NCI-H524 (cell line): ENCODE results near the gene HOXB2.

Experiments used
- DNase-seq, 2 experiments: peaks; one replicate each; lab custom pipeline; 2025; lab: John Stamatoyannopoulos, UW

Gene HOXB2

DNA sequence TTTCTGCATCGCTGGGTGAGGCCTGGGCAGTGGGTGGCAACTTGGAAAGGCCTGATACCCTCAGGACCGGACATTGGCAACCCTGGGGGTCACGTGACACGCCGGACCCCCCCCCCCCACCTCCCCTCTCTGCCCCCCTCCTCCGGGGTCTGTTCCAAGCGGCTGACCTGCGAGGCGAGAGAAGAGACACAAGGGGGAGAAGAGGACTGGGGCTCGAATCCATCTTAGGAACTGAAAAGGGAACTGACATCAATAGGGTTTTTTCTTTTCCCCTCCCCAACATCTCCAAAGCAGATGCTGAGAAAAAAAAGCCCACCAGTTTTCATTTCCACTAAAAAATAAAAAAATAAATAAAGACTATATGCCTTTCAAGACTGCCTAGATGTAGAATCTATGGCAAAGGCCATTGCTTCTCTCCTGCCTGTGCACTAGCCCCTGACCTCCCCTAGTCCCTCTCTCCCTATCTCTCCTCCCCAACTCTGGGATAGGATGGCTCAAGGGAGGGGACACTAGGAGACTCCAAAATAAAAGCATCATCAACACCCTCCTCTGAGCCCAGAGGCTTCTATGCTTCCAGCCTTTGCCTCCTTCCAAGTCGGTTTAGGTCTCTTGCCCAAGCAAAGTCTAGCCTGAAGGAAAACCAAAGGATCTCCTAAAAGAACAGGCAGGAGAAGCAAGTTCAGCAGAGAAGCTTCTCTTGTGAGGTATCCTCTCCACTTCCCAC, 7.7 kb upstream of the HOXB2 start:
- DNase-seq = no peak

GRCh38 chr17:48551596-48552465, 6.9 kb upstream of the HOXB2 start:
- no peak for DNase-seq

GRCh38 chr17:48551214-48551555, 6.3 kb upstream of the HOXB2 start:
- DNase-seq = no peak

GRCh38 chr17:48550502-48551213, 5.7 kb upstream of the HOXB2 start:
- DNase-seq = peak in 1 of 2 experiments; percentile 12

- no peak for DNase-seq
These were observed 5.1 kb upstream of the HOXB2 start for GRCh38 chr17:48549914-48550501.

DNA sequence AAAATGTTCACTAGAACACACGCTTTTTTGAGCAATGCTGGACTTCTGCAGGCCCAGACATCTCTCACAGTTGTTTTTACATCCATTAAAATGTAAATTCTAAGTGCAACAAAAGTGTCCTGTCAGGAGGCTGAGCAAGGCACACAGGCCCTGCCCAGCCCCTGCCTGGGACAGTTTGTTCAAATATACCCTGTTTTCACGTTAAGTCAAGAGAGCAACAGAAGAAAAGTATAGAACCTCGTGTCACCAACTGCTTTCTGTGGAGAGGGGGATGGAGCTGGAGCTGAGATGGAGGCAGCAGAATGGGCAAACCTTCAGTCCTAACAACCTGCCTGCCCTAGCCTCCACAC, 4.3 kb upstream of the HOXB2 start:
- DNase-seq = no peak

DNA sequence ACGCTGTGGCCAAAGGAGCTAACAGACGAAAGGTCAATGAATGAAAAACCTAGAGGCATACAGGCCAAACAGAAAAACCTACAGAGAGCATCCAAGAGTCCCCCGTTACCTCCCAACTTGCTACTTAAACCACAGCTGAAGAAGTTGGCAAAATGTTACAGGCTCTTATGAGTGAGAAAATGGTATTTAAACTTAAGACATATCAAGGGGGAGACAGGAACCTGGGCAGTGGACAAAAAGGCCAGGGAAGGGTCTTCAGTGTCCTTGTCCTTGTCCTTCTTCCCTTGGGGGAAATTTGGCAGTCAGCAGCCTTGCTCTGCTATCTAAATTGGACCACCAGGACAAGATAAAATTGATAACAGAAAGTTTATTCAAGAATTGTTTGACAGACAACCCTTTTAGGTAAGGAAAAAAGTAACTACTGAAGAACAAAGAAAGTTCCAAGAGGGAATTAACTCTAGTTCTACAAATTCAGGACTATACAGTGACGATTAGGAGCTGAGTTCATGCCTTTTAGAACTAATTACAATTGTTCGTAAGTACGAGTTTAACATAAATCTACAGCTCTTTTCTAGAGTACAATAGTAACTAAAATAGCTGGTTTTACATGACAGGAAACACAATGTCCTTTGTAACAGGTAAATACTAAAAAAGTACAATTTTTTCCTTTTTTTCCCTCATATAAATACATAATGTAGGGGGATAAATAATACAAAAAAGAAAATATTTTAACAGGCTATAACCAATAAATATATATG, 3.8 kb upstream of the HOXB2 start:
- no peak for DNase-seq

GRCh38 chr17:48547808-48548522, 3.1 kb upstream of the HOXB2 start:
- no peak for DNase-seq

GRCh38 chr17:48546924-48547807, 2.3 kb upstream of the HOXB2 start:
- DNase-seq = no peak

DNA sequence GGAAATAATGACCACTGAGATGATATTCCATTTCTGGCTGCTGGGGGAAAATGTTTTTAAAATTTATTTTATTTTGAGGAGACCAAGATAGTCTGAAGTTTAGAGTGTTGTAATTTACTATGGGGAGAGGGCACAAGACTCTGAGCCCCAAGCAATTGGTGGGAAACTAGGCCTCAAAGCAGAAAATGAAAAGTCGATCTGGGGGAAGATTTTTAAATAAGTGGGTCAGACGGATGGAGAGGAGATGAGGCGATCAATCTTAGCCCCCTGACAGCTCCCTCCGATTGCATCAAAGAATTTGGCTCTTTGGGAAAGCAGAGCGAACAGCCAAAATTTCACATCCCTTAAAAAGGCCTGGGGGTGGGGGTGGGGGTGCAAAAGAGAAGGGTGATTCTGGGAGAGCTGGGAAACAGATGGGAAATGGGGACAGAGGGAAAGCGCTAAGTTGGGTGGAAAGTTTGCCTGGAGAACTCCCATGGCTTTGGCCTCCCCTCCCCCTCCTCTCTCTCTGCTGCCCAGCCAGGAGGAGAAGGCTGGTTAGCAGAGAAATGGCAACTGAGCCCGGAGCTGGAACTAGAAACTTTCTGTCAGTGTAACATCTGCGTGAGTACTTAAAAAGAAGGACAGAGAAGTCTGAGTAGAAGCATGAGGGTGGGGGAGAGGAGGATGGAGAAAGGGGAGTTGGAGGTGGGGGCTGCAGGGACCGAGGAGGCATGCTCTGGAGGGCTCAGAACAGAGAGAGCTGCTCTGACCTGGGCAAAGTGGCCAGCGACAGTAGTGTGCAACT, 1.4 kb upstream of the HOXB2 start:
- DNase-seq = no peak

DNA sequence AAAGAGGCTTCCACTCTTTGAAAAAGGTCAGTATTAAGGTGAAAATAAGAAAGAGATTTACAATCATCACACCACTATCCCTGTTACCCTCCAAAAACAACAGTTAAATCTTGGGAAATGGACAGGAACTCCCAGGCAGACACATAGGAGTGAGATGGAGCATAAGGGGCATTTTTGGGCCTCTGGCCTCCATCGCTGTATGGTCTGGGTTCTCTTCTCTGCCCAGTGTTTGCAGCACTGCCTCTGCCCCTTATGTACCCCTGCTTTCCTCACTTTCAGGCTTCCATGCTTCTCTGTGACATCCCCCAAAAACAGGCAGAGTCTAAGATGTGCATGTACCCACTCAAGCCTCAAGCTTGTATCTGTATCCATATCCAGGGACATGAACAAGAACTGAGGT, 630 bp upstream of the HOXB2 start:
- DNase-seq = no peak

GRCh38 chr17:48544349-48545021, 424 bp downstream of the HOXB2 start:
- peak in 1 of 2 experiments; percentile 30 for DNase-seq

- no peak for DNase-seq
These were observed 1.0 kb downstream of the HOXB2 start for GRCh38 chr17:48543854-48544348.

GRCh38 chr17:48543107-48543853, 1.6 kb downstream of the HOXB2 start:
- peak in 1 of 2 experiments; percentile 55 for DNase-seq

DNA sequence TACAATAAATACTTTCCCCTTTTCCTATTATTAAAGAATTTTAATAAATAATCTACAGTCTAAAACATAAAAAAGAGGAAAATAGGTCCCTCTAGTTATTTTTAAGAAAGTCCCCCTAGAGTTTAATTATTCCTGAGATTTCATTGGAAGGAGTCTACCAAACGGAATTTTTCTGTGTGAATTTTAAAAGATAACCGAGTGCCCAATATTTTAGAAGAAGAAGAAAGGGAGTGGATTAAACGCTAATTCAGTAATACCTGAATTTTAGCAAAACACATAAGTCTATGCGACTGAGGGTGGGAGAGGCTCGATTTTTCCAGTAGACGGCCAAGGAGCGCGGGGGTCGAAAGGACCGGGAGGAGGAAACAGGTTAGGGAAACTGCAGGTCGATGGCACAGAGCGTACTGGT, 2.2 kb downstream of the HOXB2 start:
- DNase-seq = no peak

DNA sequence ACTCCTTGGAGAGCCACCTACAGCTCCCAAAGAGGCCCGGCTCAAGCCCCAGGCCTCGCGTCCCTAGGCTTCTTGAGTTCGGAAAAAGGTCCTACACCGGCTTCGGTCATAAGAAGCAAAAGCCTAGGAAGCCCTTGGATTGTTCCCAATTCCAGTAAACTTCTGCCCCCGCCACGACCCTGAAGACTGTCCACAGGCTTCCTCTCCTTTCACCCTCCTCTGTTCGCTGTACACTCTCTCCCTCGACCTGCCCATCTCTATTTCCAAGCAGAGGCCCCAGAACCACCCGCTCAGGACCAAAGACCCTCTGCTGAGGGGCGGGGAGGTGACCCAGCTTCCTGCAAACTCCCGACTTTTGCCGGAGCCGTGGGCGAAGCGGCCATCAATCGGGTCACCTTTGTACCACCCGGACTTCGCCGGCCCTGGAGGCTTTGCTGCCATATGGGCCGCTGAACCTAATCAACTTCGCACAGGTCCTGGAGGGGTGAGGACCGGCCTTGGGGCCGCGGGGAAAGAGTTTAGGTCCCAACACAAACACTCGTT, 2.7 kb downstream of the HOXB2 start:
- DNase-seq = peak in 1 of 2 experiments; percentile 38

DNA sequence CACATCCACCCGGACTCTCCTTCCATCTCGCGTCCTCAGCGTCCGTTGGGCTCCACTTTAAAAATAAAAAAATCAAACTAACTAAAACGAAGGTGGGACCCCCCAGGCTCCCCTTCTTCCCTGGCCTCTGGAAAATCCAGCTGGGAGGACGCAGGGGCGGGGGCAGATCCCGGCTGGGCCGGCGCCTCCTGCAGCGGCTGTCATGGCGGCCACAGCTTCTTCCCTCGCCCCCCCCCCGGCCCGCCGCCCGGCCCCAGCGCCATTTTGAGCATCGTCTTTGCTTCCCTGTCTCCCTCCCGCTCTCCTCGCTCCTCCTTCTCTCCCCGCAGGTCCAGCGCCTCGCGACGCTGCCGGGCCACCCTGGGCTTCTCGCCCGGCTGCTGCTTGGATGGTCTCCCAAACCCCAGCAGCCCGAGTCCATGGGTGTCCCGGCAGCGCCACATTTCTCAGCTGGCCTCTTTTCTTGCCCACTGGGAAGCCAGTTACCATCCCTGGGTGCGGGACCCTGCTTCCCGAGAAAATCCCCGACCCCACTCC, 3.3 kb downstream of the HOXB2 start:
- DNase-seq = peak in 1 of 2 experiments; percentile 35
